ENCODE data around the gene TM6SF1. TPM values are rescaled to one million over a fixed set of nuclear protein-coding genes. Genes with fewer than 3 reads are reported as not detected.
"Not testable (repeated sequence)": the region's sequence is repeated elsewhere in the genome, so short reads cannot be mapped to it uniquely, and the experiment has no call there.

The TM6SF1 gene
- total RNA-seq, 4 donors from 2014 or later, result 0.45 to 4.3 (median 2.5) TPM

DNA sequence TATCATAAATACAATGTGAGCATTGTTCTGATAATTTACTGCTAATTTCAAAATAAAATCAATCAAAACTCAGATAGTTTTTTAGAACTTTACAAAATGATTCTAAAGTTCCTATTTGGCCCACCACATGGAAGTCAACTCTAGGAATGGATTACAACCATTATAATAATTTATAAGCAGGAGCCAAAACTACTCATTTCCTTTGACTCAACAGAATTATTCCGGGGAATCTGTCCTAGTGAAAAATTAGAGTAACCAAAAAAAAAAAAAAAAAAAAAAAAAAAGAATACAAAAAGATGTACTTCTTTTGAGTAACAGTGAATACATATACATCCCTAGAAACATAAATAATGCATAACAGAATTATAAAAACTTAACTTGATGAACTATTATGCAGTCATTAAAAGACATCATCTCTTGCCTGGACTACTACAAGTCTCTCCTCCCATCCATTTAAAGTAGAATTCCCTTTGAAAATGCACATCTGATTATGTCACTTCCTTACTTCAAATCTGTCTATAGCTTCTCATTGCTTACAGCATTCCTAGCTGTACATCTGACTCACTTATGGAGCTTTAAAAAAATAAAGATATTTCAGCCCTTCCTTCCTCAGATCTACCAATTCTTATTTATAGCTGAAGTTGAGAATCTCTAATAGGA lies 56.8 kb downstream of the TM6SF1 start:
- intact Hi-C loops (cut with DNase I), result no loop called here
- no peak overlapping the region for H3K27ac ChIP-seq
- no peak for DNase-seq
- TF ChIP-seq POLR2A (IDR thresholded peaks at IDR 0.05) (no peak), CTCF (IDR thresholded peaks at IDR 0.05) (no peak)
- no peaks in the 10 kb centered on the region for H3K27me3 ChIP-seq
- H3K36me3 ChIP-seq, result peaks cover 0 to 12% (median 0%) of the 10 kb centered on the region in 3 donors
- peaks cover 0 to 27% (median 0%) of the 10 kb centered on the region in 3 donors for H3K9me3 ChIP-seq
- 80 to 91% methylated on average over 1 of the region's 1 CpG for WGBS, 2 donors
- H3K4me1 ChIP-seq, result no peaks in the 10 kb centered on the region
- H3K4me3 ChIP-seq, result no peak overlapping the region

GRCh38 chr15:83164771-83165404 lies 57.4 kb downstream of the TM6SF1 start:
- Histone ChIP-seq H3K36me3 (peaks cover 0 to 12% (median 0%) of the 10 kb centered on the region in 3 donors), H3K4me3 (no peak overlapping the region), H3K27me3 (no peaks in the 10 kb centered on the region), H3K4me1 (no peaks in the 10 kb centered on the region), H3K27ac (no peak overlapping the region), H3K9me3 (peaks cover 0 to 27% (median 0%) of the 10 kb centered on the region in 3 donors)
- intact Hi-C loops (cut with DNase I), result no loop called here
- 82 to 85% methylated on average over 4 of the region's 4 CpGs for WGBS, 2 donors
- TF ChIP-seq POLR2A (IDR thresholded peaks at IDR 0.05) (no peak), CTCF (IDR thresholded peaks at IDR 0.05) (no peak)
- no peak for DNase-seq

DNA sequence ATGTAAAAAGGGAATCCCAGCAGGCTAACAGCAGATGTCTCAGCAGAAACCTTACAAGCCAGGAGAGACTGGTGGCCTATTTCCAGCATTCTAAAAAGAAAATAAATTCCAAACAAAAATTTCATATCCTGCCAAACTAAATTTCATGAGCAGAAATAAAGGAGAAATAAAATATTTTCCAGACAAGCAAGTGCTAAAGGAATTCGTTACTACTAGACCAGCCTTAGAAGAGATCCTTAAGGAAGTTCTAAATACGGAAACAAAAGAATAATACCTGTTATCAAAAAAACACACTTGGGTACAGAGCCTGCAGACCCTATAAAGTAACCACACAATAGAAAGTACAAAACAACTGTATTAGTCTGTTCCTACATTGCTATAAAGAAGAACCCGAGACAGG lies 58.8 kb downstream of the TM6SF1 start:
- DNase-seq, result no peak
- H3K36me3 ChIP-seq, result peaks cover 0 to 6% (median 0%) of the 10 kb centered on the region in 3 donors
- no peak for TF ChIP-seq POLR2A (IDR thresholded peaks at IDR 0.05)
- TF ChIP-seq CTCF (IDR thresholded peaks at IDR 0.05), result no peak
- no peaks in the 10 kb centered on the region for H3K27me3 ChIP-seq
- intact Hi-C loops (cut with DNase I), result no loop called here
- H3K9me3 ChIP-seq, result peaks cover 0 to 27% (median 0%) of the 10 kb centered on the region in 3 donors
- no peak overlapping the region for H3K4me3 ChIP-seq
- H3K27ac ChIP-seq, result no peak overlapping the region
- WGBS, 2 donors, result 85 to 92% methylated on average over 3 of the region's 3 CpGs
- no peaks in the 10 kb centered on the region for H3K4me1 ChIP-seq

DNA sequence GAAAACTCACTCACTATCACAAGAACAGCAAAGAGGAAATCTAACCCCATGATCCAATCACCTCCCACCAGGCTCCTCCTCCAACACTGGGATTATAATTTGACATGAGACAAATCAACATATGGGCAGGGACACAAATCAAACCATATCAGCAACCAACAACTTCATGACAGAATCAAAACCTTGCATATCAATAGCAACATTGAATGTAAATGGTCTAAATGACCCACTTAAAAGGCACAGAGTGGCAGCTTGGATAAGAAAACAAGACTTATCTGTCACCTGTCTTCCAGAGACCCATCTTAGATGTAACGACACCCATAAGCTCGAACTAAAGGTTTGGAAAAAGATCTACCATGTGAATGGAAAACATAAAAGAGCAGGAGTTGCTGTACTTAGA lies 59.4 kb downstream of the TM6SF1 start:
- Histone ChIP-seq H3K27me3 (no peaks in the 10 kb centered on the region), H3K4me1 (no peaks in the 10 kb centered on the region), H3K27ac (no peak overlapping the region), H3K36me3 (peaks cover 0 to 6% (median 0%) of the 10 kb centered on the region in 3 donors), H3K9me3 (peaks cover 0 to 27% (median 0%) of the 10 kb centered on the region in 3 donors), H3K4me3 (no peak overlapping the region)
- intact Hi-C loops (cut with DNase I), result no loop called here
- TF ChIP-seq CTCF (IDR thresholded peaks at IDR 0.05), result no peak
- no peak for TF ChIP-seq POLR2A (IDR thresholded peaks at IDR 0.05)
- DNase-seq, result no peak
- 82 to 87% methylated on average over 2 of the region's 2 CpGs for WGBS, 2 donors

GRCh38 chr15:83169576-83169975 lies 62.1 kb downstream of the TM6SF1 start:
- H3K27ac ChIP-seq; H3K36me3 ChIP-seq; intact Hi-C loops (cut with DNase I); H3K4me1 ChIP-seq; DNase-seq; H3K27me3 ChIP-seq; H3K4me3 ChIP-seq: not testable (repeated sequence)
- WGBS, 2 donors, result 82 to 92% methylated on average over 5 of the region's 5 CpGs
- H3K9me3 ChIP-seq, result peaks cover 0 to 27% (median 0%) of the 10 kb centered on the region in 3 donors

Measured in esophagus squamous epithelium (tissue), 5 donors.